ENCODE results near the gene DLGAP5.

GRCh38 chr14:55220230-55220629 lies 28.8 kb upstream of the DLGAP5 start:
- TF ChIP-seq CTCF (IDR thresholded peaks at IDR 0.05; ENCODE audit: low read depth, low read length, poor library complexity, severe bottlenecking) (no peak), EZH2phosphoT487 (IDR thresholded peaks at IDR 0.05; ENCODE audit: borderline replicate concordance, low read length) (no peak)
